Neutrophil (primary cell): ENCODE measurements around the gene UQCC2.

ENCODE experiments used
- H3K27ac ChIP-seq: fragments of 200-600 bp; sonication (generic); 2 replicates; pipeline ENCODE4 v1.5.1; 2016; ENCODE audit warnings: mild to moderate bottlenecking, moderate library complexity
- H3K27me3 ChIP-seq: fragments of 200-600 bp; sonication (generic); 2 replicates; pipeline ENCODE4 v1.6.0; 2016; ENCODE audit warnings: mild to moderate bottlenecking
- H3K36me3 ChIP-seq: fragments of 200-600 bp; sonication (generic); 2 replicates; pipeline ENCODE4 v1.5.1; 2017
- H3K4me1 ChIP-seq, 2 experiments: fragments of 200-600 bp in 1 of 2; sonication (generic) in 1 of 2; 1 replicate in 1 of 2; 2 replicates in 1 of 2; pipeline versions ENCODE4 v1.5.1 to v1.6.1; 2013 to 2016; ENCODE audit warnings: low read depth in 1 of 2, low read length in 1 of 2, mild to moderate bottlenecking in 1 of 2, moderate library complexity in 1 of 2; ENCODE audit not compliant: control insufficient read depth in 1 of 2, insufficient read depth in 1 of 2
- H3K4me3 ChIP-seq, 2 experiments: fragments of 200-600 bp in 1 of 2; sonication (generic) in 1 of 2; 1 replicate in 1 of 2; 2 replicates in 1 of 2; pipeline ENCODE4 v1.5.1; 2013 to 2016; ENCODE audit warnings: low read depth in 1 of 2, low read length in 1 of 2, mild to moderate bottlenecking in 1 of 2, moderate library complexity in 1 of 2
- H3K9me3 ChIP-seq: fragments of 200-600 bp; sonication (generic); 2 replicates; pipeline ENCODE4 v1.5.1; 2016
- TF ChIP-seq, protein P1 (sequence below): fragments of 200-600 bp; sonication (generic); IDR thresholded peaks from 2 replicates; pipeline ENCODE4 v1.5.1; 2016; ENCODE audit warnings: antibody characterized with exemption

Gene UQCC2

DNA sequence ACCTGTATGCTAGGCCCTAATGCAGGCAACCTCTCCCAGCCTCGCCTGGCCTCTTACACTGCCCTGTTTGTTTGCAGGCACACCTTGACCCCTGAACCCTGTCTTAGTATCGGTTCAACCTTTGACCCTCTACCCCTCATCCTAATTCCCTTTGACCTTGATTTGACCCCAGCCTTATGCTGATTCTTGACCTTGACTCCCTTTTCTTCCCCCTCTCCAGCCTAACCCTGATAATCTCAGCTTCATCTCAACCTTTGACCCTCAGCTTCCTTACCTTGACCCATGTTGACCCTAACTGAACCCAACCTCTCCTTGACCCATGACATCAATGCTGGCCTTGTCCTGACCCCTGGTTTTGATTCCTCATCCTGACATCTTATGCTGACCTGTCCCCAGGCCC lies 33.8 kb downstream of the UQCC2 start:
- H3K36me3 ChIP-seq: no peaks in the 10 kb centered on the region
- TF ChIP-seq, protein P1, sequence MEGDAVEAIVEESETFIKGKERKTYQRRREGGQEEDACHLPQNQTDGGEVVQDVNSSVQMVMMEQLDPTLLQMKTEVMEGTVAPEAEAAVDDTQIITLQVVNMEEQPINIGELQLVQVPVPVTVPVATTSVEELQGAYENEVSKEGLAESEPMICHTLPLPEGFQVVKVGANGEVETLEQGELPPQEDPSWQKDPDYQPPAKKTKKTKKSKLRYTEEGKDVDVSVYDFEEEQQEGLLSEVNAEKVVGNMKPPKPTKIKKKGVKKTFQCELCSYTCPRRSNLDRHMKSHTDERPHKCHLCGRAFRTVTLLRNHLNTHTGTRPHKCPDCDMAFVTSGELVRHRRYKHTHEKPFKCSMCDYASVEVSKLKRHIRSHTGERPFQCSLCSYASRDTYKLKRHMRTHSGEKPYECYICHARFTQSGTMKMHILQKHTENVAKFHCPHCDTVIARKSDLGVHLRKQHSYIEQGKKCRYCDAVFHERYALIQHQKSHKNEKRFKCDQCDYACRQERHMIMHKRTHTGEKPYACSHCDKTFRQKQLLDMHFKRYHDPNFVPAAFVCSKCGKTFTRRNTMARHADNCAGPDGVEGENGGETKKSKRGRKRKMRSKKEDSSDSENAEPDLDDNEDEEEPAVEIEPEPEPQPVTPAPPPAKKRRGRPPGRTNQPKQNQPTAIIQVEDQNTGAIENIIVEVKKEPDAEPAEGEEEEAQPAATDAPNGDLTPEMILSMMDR: no peak

DNA sequence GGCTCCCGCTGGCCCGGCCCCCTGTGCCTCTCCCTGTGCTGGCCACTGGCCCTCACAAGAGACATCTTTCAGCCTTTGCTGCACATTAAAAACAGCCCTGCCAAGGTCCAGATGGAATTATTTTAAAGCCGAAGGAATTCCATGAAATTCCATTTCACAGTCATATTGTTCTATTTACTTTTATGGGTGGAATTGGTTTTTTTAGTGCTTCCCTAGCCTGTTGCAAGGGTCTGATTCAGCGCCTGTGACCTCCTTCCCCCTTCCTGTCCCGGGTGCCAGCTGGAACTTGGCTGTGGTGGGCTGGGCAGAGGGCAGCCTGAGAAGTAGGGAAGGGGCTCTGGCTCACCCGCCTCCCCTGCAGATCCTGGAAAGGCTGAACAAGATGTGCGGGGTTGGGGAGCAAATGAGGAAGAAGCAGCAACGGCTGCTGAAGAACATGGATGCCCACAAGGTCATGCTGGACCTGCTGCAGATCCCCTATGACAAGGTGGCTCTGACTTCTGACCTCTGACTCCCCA lies 34.3 kb downstream of the UQCC2 start:
- no peak overlapping the region for H3K4me3 ChIP-seq
- H3K9me3 ChIP-seq: no peaks in the 10 kb centered on the region
- no peak overlapping the region for H3K27ac ChIP-seq
- H3K4me1 ChIP-seq: no peaks in the 10 kb centered on the region
- no peaks in the 10 kb centered on the region for H3K27me3 ChIP-seq
- TF ChIP-seq, protein P1: no peak
- H3K36me3 ChIP-seq: no peaks in the 10 kb centered on the region

More for the DNA sequence above, 33.8 kb downstream of the UQCC2 start:
- Histone ChIP-seq H3K9me3 (no peaks in the 10 kb centered on the region), H3K27me3 (no peaks in the 10 kb centered on the region), H3K4me1 (no peaks in the 10 kb centered on the region), H3K4me3 (no peak overlapping the region), H3K27ac (no peak overlapping the region)

DNA sequence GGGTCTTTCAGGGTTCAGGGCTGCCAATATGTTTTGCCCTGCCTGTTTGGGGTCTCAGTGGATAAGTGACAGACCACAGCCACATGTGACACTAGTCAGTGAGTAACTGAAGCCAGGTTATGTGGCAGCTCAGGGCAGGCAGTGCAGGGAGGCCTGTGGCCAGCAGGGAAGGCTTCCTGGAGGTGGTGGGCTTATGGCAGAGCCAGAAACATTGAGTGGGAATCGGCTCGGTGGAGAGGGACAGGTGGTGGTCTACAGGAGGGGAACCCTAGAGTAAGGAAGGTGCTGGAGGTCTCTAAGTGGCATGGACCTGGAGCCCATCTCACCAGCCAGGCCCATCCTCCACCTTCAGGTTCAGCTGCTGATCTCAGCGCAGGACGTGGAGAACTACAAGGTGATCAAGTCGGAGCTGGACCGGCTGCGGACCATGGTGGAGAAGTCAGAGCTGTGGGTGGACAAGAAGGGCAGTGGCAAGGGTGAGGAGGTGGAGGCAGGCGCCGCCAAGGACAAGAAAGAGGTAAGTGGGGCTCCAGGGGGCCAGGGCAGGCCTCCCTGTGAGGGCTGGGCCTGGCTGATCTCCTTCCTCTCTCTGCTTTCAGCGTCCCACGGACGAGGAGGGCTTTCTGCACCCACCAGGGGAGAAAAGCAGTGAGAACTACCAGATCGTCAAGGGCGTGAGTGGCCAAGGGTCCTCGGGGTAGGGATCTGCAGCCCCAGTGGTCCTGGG lies 34.9 kb downstream of the UQCC2 start:
- no peaks in the 10 kb centered on the region for H3K4me1 ChIP-seq
- no peak overlapping the region for H3K27ac ChIP-seq
- no peaks in the 10 kb centered on the region for H3K9me3 ChIP-seq
- TF ChIP-seq, protein P1: no peak
- no peaks in the 10 kb centered on the region for H3K27me3 ChIP-seq
- no peak overlapping the region for H3K4me3 ChIP-seq
- no peaks in the 10 kb centered on the region for H3K36me3 ChIP-seq

DNA sequence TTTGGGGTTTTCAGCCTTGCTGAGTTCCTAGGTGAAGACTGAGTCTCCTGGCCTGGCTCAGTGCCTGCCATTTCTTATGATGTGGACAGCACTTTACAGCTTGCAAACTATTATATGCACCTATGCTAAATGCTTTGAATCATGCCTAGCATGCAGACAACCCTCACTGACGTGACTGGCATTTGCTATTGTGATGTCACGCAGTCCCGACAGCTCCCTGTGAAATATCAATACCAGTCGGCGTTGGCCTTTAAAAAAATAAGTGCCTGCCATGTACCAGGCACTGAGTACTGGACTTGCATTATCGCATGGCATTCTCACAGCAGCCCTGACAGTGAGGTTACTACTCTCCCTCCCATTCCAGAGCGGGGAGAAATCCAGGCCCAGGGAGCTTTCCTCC lies 35.5 kb downstream of the UQCC2 start:
- H3K36me3 ChIP-seq: no peaks in the 10 kb centered on the region
- TF ChIP-seq, protein P1: no peak

DNA sequence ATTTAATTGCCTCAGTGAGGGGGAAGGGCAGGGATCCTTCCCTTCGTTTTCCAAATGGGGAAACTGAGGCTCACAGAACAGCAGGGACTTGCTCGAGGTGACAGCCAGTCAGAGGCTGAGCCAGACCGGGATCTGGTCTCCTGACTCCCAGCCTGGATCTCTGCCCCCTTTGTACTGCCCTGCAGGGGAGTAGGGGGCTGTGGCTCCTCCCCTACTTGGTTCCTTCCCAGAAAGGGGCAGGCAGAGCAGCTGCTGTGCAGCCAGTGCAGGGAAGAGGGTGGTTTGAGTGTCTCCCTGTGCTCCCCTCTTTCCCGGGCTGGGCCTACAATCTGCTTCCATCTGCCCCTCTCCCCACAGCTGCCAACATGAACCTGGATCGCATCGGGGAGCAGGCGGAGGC lies 37.6 kb downstream of the UQCC2 start:
- no peak overlapping the region for H3K4me3 ChIP-seq
- no peaks in the 10 kb centered on the region for H3K27me3 ChIP-seq
- no peaks in the 10 kb centered on the region for H3K36me3 ChIP-seq
- no peaks in the 10 kb centered on the region for H3K4me1 ChIP-seq
- TF ChIP-seq, protein P1: no peak
- H3K9me3 ChIP-seq: no peaks in the 10 kb centered on the region
- no peak overlapping the region for H3K27ac ChIP-seq

More for the DNA sequence above, 35.5 kb downstream of the UQCC2 start:
- H3K27ac ChIP-seq: no peak overlapping the region
- H3K27me3 ChIP-seq: no peaks in the 10 kb centered on the region
- H3K4me3 ChIP-seq: no peak overlapping the region
- H3K4me1 ChIP-seq: no peaks in the 10 kb centered on the region
- no peaks in the 10 kb centered on the region for H3K9me3 ChIP-seq
